GM06990 (cell line): ENCODE results near the gene THRAP3.

ENCODE experiments used
- DNase-seq: peaks from one replicate; pipeline ENCODE4 v3.0.0-alpha.2; 2011; ENCODE audit not compliant: insufficient read length; ENCODE audit errors: extremely low read depth
- H3K27me3 ChIP-seq: replicated peaks from 2 replicates; pipeline ENCODE4 v1.6.0; 2011; ENCODE audit warnings: low read length; ENCODE audit not compliant: control insufficient read depth, insufficient read depth
- H3K36me3 ChIP-seq: 2 replicates; pipeline ENCODE4 v1.5.1; 2011; ENCODE audit warnings: low read length; ENCODE audit not compliant: control insufficient read depth, insufficient read depth
- H3K4me3 ChIP-seq: replicated peaks from 2 replicates; pipeline ENCODE4 v1.5.1; 2011; ENCODE audit warnings: low read depth, mild to moderate bottlenecking, control low read depth, low read length
- CTCF ChIP-seq: IDR thresholded peaks from 2 replicates; pipeline ENCODE4 v1.5.1; 2011; ENCODE audit warnings: low read length, control low read depth, mild to moderate bottlenecking, inconsistent platforms; ENCODE audit not compliant: insufficient read depth, poor library complexity, severe bottlenecking

THRAP3 gene

GRCh38 chr1:36232212-36233095 is 8.2 kb downstream of the THRAP3 start:
- no peaks in the 10 kb centered on the region; the same call in none of the 2 replicates for H3K36me3 ChIP-seq

GRCh38 chr1:36236302-36236701 is 12.1 kb downstream of the THRAP3 start:
- DNase-seq, result no peak

More at GRCh38 chr1:36232212-36233095, 8.2 kb downstream of the THRAP3 start:
- Histone ChIP-seq H3K4me3 (no peak overlapping the region), H3K27me3 (no peaks in the 10 kb centered on the region)
- TF ChIP-seq CTCF, result no peak
- no peak for DNase-seq

DNA sequence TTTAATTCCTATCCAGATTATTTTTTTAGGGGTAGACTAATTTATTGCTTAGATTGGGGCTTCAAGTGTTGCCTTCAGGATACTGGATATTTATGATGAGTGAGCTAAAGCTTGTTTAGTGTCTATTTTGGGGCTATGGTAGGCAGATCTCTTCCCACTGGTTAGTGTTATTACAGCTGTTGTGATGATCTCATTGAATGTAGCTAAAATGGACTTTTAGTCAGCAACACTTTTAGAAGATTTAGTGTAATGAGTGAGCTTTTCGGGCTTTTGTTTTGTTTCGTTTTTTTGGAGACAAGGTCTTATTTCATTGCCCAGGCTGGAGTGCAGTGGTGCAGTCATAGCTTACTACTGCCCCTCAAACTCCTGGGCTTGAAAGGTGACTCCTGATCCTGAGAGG is 14.2 kb downstream of the THRAP3 start:
- no peak for DNase-seq
- no peak for TF ChIP-seq CTCF
- Histone ChIP-seq H3K36me3 (peaks cover 8% of the 10 kb centered on the region), H3K27me3 (no peaks in the 10 kb centered on the region), H3K4me3 (no peak overlapping the region)

More at GRCh38 chr1:36236302-36236701, 12.1 kb downstream of the THRAP3 start:
- no peak for TF ChIP-seq CTCF
- no peaks in the 10 kb centered on the region for H3K27me3 ChIP-seq
- peaks cover 5% of the 10 kb centered on the region for H3K36me3 ChIP-seq
- H3K4me3 ChIP-seq, result no peak overlapping the region

GRCh38 chr1:36239941-36240637 is 15.8 kb downstream of the THRAP3 start:
- no peak for DNase-seq

GRCh38 chr1:36247538-36247937 is 23.3 kb downstream of the THRAP3 start:
- H3K27me3 ChIP-seq, result no peaks in the 10 kb centered on the region
- peaks cover 3% of the 10 kb centered on the region for H3K36me3 ChIP-seq
- TF ChIP-seq CTCF, result no peak
- no peak overlapping the region for H3K4me3 ChIP-seq
- DNase-seq, result no peak

More at GRCh38 chr1:36239941-36240637, 15.8 kb downstream of the THRAP3 start:
- H3K27me3 ChIP-seq, result no peaks in the 10 kb centered on the region
- no peak for TF ChIP-seq CTCF
- H3K4me3 ChIP-seq, result no peak overlapping the region
- H3K36me3 ChIP-seq, result peaks cover 8% of the 10 kb centered on the region
